A673 (cell line): ENCODE data around the gene TFB1M. TPM values are rescaled to one million over a fixed set of nuclear protein-coding genes. Genes with fewer than 3 reads are reported as not detected.

Experiments used
- BruUV-seq: library from RNA; stranded (reverse); fragments of 400-500 nt; replicated peaks from 2 replicates; lab custom pipeline; 2021; lab: Mats Ljungman, UMichigan
- CTCF ChIA-PET: fragments of 300-600 bp; sonication (Branson Sonifier 250); formaldehyde crosslinking; loops from one replicate; lab custom pipeline; 2022; ENCODE audit warnings: antibody characterized with exemption; lab: Charles Lee
- POLR2A ChIA-PET: fragments of 300-600 bp; sonication (Branson Sonifier 250); formaldehyde crosslinking; loops from one replicate; lab custom pipeline; 2022; ENCODE audit warnings: antibody characterized with exemption; ENCODE audit not compliant: low non-redundant PET; lab: Charles Lee
- DNase-seq: peaks from one replicate; pipeline ENCODE4 v3.0.0-alpha.2; 2015; ENCODE audit warnings: low spot score
- H3K27ac ChIP-seq: fragments of 200-600 bp; sonication (generic); 2 replicates; pipeline ENCODE4 v1.5.1; 2016; ENCODE audit warnings: mixed run types, low read depth, mild to moderate bottlenecking, mixed read lengths, antibody characterized with exemption, low read length; ENCODE audit not compliant: poor library complexity, severe bottlenecking
- H3K27me3 ChIP-seq: fragments of 200-600 bp; sonication (generic); replicated peaks from 2 replicates; pipeline ENCODE4 v1.6.1; 2017; ENCODE audit warnings: mixed run types, low read depth, mild to moderate bottlenecking, mixed read lengths, antibody characterized with exemption, low read length; ENCODE audit not compliant: insufficient read depth, poor library complexity
- H3K36me3 ChIP-seq: fragments of 200-600 bp; sonication (generic); 2 replicates; pipeline ENCODE4 v1.6.1; 2016; ENCODE audit warnings: mixed run types, mild to moderate bottlenecking, mixed read lengths, antibody characterized with exemption, low read length; ENCODE audit not compliant: insufficient read depth, poor library complexity, severe bottlenecking
- H3K4me1 ChIP-seq: fragments of 200-600 bp; sonication (generic); 2 replicates; pipeline ENCODE4 v1.6.1; 2017; ENCODE audit warnings: mixed run types, mild to moderate bottlenecking, mixed read lengths, antibody characterized with exemption, low read length; ENCODE audit not compliant: insufficient read depth, poor library complexity, severe bottlenecking
- H3K4me3 ChIP-seq: fragments of 200-600 bp; sonication (generic); 2 replicates; pipeline ENCODE4 v1.5.1; 2016; ENCODE audit warnings: low read depth, mixed run types, mild to moderate bottlenecking, mixed read lengths, low read length; ENCODE audit not compliant: poor library complexity, severe bottlenecking
- H3K9me3 ChIP-seq: fragments of 200-600 bp; sonication (generic); 2 replicates; pipeline ENCODE4 v1.6.1; 2016; ENCODE audit warnings: mixed run types, low read depth, mild to moderate bottlenecking, mixed read lengths, antibody characterized with exemption, low read length; ENCODE audit not compliant: poor library complexity, severe bottlenecking
- CTCF ChIP-seq: fragments of 300-800, 200-600 bp; sonication (generic); conservative IDR thresholded peaks from 2 replicates; pipeline ENCODE4 v1.5.1; 2017; ENCODE audit warnings: low read depth, mild to moderate bottlenecking, antibody characterized with exemption, low read length, moderate library complexity, mixed read lengths
- EZH2 ChIP-seq: fragments of 200-600 bp; sonication (generic); IDR thresholded peaks from 2 replicates; pipeline ENCODE4 v1.6.1; 2017; ENCODE audit warnings: borderline replicate concordance, low read depth, mild to moderate bottlenecking, mixed read lengths, antibody characterized with exemption, low read length; ENCODE audit not compliant: poor library complexity, severe bottlenecking
- intact Hi-C: fragments of 100-400 bp; cut with micrococcal nuclease; formaldehyde crosslinking; loops from one replicate; pipeline ENCODE4 v1.10.0; 2022; ENCODE audit not compliant: unreplicated experiment
- total RNA-seq: library from RNA; stranded (reverse); gene quantifications from 2 replicates; pipeline ENCODE4 v1.2.3, GENCODE V29; 2021

TFB1M gene
- total RNA-seq, 1 experiment from 2014 or later: 40.3 TPM

DNA sequence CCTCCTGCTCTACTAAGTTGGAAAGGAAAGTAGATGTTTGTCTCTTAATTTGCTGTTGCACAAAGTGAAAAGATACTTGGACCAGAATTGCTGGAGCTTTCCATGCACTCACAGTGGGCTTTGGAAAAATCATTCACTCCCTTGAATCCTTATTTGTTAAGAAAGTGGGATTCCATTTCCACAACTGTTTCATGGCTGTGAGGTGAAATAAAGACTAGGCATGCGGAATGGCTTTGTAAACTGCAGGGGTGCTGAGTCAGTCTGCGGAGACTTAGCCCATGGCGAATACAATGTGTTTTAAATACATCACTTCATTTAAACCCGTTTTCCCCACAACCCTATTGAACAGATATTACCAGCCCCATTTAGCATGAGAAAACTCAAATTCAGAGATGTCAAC lies 87.2 kb downstream of the TFB1M start:
- no peaks in the 10 kb centered on the region for H3K27me3 ChIP-seq
- no peaks in the 10 kb centered on the region for H3K4me1 ChIP-seq
- CTCF ChIA-PET: no interaction called here
- POLR2A ChIA-PET: no interaction called here
- no peak overlapping the region for H3K4me3 ChIP-seq
- no peaks in the 10 kb centered on the region for H3K36me3 ChIP-seq
- H3K27ac ChIP-seq: no peak overlapping the region
- no peaks in the 10 kb centered on the region for H3K9me3 ChIP-seq
- DNase-seq: no peak
- no TSS peak for BruUV-seq
- TF ChIP-seq EZH2: no peak
- TF ChIP-seq CTCF: no peak
- intact Hi-C loops: no loop called here

DNA sequence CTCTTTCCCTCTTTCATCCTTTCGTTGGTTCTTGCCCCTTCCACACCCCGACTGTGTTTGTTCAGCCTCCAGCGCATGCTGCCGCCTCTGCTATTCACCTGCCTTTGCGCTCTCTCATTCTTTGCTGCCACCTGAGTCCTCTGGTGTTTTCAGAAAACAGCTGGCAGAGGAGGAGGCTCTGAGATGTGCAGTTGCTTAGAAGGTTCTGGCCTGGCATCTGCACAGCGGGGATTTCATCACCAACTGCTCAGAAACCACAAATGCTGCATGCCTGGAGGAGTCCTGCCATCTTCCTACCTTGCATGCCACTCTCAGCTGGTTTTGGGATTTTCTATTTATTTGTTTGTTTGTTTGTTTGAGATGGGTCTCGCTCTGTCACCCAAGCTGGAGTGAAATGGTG lies 89.7 kb downstream of the TFB1M start:
- no peaks in the 10 kb centered on the region for H3K27me3 ChIP-seq
- no peak for DNase-seq
- H3K36me3 ChIP-seq: no peaks in the 10 kb centered on the region
- TF ChIP-seq EZH2: no peak
- no peak for TF ChIP-seq CTCF
- POLR2A ChIA-PET: no interaction called here
- intact Hi-C loops: no loop called here
- BruUV-seq: no TSS peak
- H3K9me3 ChIP-seq: no peaks in the 10 kb centered on the region
- CTCF ChIA-PET: no interaction called here
- no peak overlapping the region for H3K4me3 ChIP-seq
- H3K27ac ChIP-seq: no peak overlapping the region
- no peaks in the 10 kb centered on the region for H3K4me1 ChIP-seq

DNA sequence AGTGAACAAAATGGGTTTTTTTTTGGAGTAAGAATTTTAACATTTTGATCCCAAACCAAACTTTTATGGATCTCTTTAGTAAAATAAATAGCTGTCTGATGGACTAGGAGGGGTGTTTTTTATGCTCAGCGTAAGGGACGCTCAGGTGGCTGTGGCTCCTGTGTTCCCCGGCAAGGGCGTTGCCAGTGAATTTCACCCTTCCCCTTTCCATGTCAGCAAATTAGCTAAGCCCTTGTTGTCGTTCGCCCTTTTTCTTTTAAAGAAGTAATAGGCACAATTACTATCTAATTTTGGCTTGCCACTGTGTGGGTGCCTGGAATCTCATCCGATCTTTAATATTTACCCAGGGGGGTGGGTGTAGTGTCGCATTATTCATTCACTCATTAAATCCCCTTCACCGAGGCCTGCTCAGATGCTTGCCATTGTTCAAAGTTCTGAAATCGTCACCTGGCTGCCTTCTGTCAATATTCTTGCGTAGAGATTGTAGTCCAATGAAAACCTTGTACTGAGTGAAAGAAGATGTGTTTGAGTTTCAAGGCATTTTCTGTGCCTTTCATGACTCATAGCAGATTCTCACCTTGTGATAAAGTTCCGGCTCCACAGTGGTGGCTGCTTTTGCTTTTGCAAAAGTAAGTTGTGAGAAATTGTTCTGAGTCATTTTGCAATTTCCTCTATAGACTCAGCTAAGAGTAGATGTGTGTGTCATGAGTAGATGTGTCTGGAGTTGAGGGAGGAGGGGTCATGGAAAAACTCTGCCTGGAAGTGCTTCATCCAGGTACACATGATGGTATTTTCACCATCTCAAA lies 90.4 kb downstream of the TFB1M start:
- intact Hi-C loops: no loop called here
- H3K27ac ChIP-seq: no peak overlapping the region
- BruUV-seq: no TSS peak
- H3K4me1 ChIP-seq: no peaks in the 10 kb centered on the region
- POLR2A ChIA-PET: no interaction called here
- H3K9me3 ChIP-seq: no peaks in the 10 kb centered on the region
- H3K36me3 ChIP-seq: no peaks in the 10 kb centered on the region
- TF ChIP-seq CTCF: no peak
- no peak for TF ChIP-seq EZH2
- peak; percentile 12 for DNase-seq
- H3K27me3 ChIP-seq: no peaks in the 10 kb centered on the region
- CTCF ChIA-PET: no interaction called here
- no peak overlapping the region for H3K4me3 ChIP-seq
